ENCODE measurements around the gene PAK5.

PAK5 gene

DNA sequence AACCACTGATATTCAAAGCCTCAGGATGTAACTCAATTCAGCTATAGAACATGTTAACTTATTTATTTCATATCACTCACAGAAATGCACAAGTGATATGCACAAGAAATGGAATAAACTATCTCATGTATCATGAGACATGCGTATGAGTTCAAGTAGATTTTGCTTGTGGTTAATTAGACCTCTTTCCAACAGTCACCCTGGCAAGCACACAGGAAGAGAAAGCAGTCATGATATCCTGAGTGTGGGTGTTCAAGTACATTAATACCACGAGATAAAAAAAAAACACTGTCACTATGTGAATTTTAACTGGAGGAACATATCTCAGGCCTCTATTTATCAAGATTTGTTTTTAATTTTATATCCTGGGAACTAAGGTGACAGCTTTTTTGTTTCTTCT is 260.3 kb downstream of the PAK5 start:
- no peak for DNase-seq (ENCODE audit: low read depth in 2 of 2, low spot score in 1 of 2)

DNA sequence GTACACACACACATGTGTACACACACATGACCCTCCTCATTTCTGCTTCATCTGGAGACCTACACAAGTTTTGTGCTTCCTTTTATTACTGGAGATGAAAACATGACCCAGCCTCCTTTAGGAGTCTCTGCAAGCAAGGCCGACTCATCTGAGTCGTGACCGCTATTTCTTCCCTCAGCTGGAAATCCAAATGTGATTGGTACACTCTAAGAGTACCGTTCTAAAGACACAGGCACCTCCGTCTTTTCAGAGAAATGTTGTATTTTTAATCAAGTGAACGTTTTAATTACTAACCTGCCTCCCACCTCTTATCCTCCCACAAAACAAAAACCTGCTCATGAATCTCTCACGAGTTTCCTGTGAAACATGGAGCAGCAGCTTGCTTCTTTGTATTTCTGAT is 261.5 kb downstream of the PAK5 start:
- DNase-seq (ENCODE audit: low read depth in 2 of 2, low spot score in 1 of 2) = no peak

DNA sequence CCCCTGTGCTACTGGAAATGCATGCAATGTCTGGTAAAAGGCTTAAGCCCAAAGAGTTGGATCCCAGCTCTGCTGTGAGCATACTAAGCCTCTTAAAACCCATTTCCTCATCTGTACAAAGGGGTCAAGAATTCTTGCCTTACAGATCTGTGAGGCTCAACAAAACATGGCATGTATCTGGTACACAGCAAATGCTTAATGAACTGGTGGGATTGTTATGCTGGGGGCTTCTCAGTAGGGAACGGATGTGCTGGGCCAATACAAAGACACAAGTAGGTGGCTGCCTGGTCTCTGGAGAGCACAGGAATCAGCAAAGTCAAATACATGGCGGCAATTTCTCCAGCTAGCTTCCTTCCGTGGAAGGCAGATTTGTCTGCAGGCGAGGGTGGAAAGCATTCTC is 262.2 kb downstream of the PAK5 start:
- DNase-seq (ENCODE audit: low read depth in 2 of 2, low spot score in 1 of 2) = no peak

DNA sequence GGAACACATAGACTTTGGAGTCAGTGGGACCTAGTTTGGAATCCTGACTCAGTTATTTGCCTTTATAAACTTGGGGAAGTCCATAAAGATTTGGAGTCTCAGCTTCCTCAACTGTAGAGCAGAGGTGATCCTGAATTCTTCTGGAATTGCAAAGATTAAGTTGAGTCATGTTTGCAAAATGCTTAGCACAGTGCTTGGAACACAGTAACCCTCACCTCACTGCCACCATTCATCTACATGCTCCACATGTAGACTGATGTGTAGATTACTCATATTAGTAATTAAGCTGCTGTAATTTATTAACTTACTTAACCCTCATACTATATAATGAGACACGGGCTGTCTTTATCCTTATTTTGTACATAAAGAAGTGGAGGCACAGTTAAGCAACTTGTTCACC is 263.0 kb downstream of the PAK5 start:
- no peak for DNase-seq (ENCODE audit: low read depth in 2 of 2, low spot score in 1 of 2)

DNA sequence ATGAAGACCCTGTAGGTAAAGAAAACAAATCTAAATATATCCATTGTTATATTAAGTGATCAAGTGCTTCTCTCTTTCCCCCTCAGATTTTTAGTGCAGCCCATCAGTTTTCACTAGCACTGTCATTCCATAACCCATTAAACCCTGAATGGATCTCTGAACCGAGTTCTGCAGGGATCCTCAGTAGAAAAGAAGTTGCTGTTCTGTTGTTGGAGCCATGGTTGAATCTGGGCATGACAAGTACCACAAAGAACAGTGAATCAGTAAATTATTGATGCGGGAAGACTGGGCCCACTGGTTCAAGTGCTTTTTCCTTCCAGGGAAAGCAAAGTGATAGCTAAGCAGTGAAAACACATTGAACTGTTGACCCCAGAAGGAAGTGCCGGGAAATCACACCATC is 264.1 kb downstream of the PAK5 start:
- DNase-seq (ENCODE audit: low read depth in 2 of 2, low spot score in 1 of 2) = no peak

DNA sequence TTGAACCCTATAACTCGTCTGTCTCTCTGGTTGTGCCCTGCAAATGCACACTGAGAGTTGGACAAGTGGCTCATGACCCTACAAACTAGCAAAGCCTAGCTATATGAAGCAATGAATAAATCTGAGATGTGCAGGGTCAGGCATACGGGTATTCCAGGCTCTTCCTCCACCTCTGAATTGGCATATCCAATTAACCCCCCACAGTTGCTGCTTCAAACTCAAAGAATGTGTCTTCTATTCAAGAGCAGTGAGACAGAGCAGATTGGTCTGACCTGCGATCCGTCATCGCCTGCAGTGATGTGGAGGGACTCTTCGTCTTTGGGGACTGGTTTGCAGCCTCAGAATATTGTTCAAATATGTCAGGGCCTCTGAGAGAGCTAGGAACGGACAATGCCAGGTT is 264.7 kb downstream of the PAK5 start:
- no peak for DNase-seq (ENCODE audit: low read depth in 2 of 2, low spot score in 1 of 2)

DNA sequence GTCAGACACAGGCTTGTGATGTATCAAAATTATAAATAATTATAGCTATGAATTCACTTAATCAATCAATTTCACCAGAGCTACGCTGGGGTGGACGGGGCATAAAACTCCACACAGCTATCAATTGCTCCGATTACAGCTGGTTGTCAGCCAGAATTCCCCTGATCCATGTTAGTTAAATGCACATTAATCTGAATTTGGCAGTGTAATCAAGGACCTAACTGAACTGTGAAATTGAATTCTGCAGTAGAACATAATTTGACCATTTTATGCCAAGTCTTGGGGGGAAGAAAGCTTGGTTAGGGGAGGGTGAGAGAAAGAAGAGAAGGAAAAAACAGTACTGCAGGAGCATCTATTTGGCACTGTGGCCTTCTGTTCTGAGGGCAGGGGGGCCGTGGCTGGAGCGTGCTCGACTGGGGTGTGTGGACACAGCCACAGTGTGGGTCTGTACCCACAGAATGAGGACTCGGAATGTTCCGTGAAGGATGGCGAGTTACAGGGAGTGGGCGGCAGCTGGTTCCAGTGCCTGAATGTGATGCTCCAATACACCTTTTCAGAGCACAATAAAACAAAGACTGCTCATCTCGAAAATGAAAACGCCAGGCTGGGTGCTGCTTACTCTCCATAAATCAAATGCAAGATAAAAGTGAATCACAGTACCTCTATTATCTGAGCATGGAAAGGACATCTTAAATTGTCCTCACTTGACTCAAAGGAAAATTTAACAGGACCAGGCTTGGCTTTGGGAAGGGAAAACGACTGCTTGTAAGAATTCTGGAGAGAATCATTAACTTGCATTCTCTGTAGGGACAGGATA is 265.3 kb downstream of the PAK5 start:
- no peak for DNase-seq (ENCODE audit: low read depth in 2 of 2, low spot score in 1 of 2)

DNA sequence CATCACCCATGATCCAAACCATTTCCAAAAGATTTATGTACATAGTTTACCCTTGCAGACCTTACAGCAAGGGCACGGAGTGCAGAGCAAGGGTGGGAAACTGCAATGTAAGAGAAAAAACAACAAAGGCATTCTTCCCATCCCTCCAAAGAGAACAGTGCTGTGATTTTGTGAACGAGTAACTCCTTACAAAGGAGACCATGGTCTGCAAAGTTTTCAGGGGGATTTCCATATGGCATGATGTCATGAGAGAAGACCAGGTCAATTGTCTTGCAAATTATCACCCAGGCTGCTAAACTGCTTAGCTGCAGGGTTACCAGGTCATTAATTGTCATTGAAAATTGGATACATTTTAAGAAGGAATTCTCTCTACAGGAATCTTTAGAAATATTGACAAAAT is 266.2 kb downstream of the PAK5 start:
- DNase-seq (ENCODE audit: low read depth in 2 of 2, low spot score in 1 of 2) = no peak

DNA sequence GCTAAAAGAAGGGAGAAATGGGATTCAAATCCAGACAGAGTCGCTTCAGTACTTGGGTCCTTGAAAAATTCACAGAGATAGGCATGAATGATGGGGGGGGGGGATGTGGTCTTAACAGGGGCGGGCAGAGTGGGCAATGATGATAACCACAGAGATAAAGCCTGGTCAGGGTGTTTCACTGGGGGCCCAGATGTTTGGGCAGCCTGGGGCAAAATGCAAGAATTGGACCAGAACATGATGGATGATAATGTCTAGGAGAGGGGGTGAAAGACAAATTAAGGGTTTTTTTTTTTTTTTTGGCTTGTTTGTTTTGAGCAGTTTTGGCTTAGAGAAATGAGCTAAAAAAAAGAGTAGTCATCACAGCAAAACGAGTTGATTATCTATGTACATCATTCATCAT is 267.1 kb downstream of the PAK5 start:
- no peak for DNase-seq (ENCODE audit: low read depth in 2 of 2, low spot score in 1 of 2)

DNA sequence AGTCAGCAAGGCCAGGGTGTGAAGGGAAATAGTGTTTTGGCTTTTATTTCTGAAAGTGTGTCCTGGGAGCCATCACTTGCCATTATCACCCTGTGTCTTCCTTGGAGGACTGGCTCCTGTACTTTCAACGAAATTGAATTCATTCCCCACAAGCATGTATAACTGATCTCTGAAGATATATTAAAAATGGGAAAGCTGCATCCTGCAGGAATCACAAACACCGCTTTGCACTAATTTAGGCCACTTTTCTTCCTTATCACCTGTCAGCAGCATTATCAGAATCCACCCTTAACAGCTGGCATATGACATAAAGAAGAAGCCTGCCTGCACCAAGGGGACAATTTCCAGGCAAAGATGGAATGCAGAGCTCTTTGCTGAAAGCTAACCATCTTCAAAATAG is 268.3 kb downstream of the PAK5 start:
- no peak for DNase-seq (ENCODE audit: low read depth in 2 of 2, low spot score in 1 of 2)

DNA sequence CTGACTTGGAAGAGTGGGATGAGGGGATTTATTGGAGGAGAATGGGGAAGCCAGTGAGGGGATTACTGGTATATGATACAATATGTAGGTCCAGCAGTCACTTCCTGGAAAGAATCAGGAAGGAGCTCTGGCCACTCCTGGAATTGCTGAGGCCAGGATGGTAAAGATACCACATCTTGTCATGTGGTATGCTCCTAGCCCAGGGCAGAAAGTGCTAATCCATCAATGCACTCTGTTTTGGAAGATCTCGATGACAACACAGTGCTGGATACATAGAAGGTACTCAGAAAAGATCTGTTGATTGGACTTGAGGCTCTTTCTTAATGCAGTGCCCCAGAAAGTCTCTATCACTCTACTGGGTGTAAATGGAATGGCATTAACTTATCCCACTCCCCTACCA is 271.9 kb downstream of the PAK5 start:
- no peak for DNase-seq (ENCODE audit: low read depth in 2 of 2, low spot score in 1 of 2)

DNA sequence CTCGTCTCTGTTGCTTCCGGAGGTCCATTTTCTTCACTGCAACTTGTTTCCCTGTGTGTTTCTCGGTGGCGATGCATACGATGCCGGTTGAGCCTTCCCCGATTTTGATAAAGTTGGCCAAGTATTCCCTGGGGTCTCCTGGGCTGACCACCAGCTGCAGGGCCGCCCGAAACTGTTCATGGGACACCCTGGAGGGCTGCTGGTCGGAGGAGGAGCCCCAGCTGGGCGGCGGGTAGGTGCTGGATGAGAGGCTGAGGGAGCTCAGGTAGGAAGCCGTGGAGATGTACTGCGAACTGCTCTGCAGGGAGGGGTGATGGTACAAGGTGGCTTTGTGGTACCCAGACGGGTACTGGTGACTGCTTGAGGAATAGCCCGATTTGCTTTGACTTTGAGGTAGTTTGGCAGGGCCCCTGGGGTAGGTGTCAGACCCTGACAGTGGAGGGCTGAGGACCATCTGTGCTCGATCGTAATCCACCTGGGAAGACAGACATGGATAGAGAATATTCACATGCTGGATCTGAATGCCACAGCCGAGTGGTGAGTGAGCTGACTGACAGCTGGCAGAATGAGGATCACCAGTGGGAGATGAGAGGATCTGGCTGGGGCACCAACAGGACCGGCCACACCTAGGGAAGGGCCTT is 272.8 kb downstream of the PAK5 start:
- DNase-seq (ENCODE audit: low read depth in 2 of 2, low spot score in 1 of 2) = no peak

DNA sequence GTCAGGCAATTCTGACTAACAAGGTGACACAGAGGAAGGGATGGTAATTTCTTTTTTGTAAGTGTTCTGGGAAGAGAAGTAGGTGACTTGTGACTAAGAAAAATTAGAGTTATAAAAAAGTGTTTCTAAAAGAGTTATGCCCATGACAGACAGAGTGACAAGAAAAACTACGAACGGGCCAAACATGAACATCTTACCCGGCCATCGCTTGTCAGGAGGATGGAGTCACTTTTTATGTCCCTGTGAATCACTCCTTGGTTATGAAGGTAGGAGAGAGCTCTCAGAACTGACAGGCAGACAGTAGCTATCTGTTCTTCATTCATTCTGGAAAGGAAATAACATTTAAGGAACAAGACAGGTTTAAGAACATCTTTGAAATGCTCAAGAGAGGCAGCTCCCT is 281.5 kb downstream of the PAK5 start:
- no peak for DNase-seq (ENCODE audit: low read depth in 2 of 2, low spot score in 1 of 2)

DNA sequence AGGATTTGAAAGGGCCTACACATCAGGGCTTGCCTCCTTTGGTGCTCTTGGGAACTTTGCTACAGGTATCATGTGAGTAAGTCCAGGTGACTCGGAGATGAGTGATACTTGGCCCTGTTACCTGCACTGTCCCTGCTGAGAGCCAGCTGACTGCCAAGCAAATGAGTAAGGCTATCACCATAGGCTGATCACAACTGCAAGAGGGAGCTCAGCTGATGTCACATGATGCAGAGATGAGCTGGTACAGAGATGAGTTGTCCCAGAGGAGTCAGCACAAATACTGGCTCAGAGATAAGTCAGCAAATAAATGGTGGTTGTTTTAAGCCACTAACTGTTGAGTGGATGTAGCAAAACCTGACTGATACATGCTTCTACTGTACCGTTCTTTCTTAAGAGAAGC is 283.1 kb downstream of the PAK5 start:
- no peak for DNase-seq (ENCODE audit: low read depth in 2 of 2, low spot score in 1 of 2)

DNA sequence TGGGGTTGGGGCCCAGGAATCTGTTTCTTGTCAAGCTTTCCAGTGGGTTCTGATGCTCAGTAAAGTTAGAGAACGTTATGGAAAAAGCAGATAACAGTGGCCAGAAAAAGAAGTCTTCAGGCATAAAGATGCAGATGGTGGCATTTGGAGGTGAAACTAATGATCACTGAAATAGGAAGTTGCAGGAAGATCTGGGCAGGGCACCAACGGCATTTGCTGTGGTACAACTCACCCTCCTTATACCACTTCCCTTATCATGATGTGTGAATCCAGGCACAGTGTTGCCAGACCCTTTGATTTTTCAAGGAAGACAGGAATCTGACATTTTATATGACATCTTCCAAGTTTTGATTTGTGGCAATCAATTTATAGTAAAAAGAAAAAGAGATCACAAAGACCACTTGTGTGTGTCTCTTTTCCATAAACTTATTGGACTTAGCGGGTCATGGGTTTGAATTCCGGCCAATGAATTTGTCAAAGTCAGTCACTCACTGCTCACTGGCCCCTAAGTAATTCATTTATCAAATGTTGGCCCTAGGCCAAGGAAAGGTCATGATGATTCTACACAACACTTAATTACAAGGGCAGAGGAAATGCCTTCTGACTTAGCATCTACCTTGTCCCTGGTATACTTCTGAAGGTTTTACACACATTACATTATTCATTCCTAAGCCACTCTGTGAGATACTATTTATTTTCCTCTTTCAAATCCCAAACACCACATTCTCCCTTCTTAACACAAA is 286.9 kb downstream of the PAK5 start:
- no peak for DNase-seq (ENCODE audit: low read depth in 2 of 2, low spot score in 1 of 2)

DNA sequence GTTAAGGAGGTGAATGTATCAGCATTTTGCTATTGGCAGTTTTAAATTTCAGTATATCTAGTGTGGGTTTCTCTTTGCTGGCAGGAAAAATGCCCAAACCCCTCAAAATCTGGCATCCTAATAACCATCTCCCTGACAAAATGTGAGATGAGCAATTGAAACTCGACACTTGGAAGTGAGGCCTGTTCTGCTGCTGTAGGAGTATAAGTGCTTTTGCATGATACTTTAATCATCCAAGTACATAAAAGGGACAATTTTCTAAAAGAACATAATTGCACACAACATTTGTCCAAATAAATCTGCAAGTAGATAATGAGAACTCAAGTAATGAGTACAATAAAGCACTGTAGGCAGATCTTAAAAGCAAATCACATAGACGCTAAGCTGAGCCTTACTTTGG is 288.0 kb downstream of the PAK5 start:
- no peak for DNase-seq (ENCODE audit: low read depth in 2 of 2, low spot score in 1 of 2)

DNA sequence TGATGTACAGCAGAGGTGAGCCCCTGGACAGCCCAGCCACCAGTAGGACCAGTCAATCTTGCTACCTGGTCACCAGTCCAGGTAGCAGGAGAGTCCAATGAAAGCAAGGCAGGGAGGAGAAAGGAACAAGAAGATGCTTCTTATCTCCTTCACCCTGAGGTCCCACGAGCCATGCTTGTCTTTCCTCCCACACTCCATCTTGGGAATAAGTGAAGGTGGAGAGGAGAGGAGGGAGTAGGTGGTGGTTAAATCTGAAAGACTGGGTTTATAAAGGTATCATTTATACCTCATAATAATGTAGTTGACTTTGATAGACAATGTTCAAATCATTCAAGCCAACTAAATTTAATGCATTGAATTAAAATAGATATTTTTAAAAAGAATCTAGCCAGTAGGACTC is 288.6 kb downstream of the PAK5 start:
- no peak for DNase-seq (ENCODE audit: low read depth in 2 of 2, low spot score in 1 of 2)

DNA sequence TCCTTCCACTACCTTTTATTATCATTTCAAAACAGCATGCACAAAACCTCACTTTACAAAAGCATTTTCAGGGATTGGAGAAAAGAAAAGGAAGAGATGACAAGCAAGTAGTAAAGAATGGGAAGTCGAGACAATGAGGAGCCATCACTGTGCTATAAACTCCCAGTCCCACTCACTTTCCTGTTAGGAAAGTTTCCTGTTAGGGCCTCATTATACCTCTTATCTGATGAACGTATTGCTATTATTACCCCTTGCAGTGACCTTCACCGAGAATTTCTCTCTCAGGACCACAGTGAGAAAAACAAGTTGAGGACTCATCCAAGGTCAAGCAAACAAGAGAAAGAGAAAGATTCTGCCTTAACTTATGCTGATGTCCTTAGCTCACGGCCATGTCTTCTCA is 295.7 kb downstream of the PAK5 start:
- no peak for DNase-seq (ENCODE audit: low read depth in 2 of 2, low spot score in 1 of 2)

DNA sequence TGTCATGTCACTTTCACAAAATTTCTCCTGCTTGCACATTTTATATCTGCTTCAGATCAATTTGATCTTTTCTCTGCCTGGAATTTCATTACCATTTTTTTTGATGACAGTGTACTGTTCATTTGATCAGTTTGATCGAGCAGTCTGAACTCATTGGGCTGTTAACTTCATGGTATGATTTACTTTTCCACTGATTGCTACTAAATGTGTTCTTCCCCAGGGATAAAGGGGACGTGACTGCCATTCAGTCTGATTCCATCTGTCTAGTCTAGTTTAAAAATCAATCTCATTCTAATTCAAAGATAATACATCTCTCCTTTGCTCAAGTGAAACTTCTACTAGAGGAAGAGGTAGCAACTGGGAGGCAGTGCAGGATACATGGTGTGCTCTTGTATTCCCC is 303.4 kb downstream of the PAK5 start:
- DNase-seq (ENCODE audit: low read depth in 2 of 2, low spot score in 1 of 2) = no peak

DNA sequence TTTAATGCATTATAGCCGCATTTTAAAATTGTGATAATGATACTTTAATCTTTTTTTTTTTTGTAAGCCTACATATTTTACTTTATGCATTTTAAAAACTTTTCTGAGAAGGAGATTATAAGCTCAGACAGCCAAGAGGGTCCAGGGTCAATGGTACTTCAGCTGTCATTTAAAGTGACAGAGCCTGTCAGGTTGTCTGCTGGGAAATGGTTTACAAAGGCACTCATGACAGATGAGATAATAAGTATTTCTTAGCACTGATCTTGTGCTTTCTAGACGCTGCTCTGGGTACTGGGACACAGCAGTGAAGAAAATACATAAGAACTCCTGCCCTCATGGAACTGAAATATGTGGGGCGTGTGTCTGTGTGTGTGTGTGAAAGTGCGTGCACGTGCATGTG is 304.9 kb downstream of the PAK5 start:
- no peak for DNase-seq (ENCODE audit: low read depth in 2 of 2, low spot score in 1 of 2)

DNA sequence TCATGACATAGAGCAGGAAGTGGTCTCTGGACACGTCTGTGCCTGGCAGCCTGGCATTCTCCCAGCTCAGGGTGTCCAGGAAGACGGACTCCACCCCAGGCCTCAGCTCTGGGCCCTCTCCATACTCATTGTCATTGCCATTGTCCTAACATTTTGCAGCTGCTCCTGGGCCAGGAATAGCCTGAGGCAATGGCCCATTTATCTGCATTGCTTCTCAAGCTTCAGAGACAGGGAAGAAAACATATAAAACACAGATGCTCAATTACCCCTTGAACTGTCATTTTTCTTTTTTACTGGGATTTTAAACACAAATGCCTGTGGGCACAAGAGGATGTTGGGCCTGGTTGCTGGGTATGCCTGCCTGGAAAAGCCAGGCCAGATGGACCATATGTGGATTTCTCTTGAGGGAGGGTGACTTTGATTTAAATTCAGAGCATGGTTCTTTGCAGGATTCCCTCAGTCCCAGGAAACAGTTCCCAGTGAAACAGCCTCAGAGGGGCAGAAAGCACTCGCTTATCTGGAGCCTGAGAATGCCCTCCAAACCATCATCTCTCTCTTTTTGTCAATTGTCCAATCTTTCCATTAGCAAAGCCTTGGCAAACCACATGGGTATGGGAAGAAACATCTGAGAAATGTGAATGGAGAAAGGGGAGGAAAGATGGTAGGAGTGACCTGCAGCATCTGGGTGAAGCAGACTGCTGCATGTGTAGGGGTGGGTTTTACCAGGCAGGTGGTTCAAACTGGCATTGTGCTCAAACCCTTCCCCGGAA is 306.6 kb downstream of the PAK5 start:
- no peak for DNase-seq (ENCODE audit: low read depth in 2 of 2, low spot score in 1 of 2)

DNA sequence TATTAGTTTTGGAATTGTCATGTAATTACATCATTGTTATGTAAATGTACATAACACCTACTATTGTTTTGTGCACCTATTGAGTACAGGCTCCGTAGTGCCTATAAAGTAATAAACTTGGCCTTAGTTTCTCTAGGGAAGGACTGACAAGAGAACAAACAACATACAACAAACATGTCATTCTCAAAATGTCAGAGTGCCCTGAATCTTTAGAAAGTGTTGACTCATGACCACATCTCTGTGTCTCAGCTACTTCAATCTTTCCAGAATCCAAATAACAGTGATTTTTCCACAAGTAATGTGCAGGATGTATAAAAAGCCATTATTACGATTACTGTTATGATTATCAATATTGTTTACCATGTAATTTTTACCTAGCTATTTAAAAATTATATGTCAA is 307.3 kb downstream of the PAK5 start:
- no peak for DNase-seq (ENCODE audit: low read depth in 2 of 2, low spot score in 1 of 2)
